GM12878 (cell line): Measurements from ENCODE around the gene CYS1. TPM values are rescaled to one million over a fixed set of nuclear protein-coding genes. Genes with fewer than 3 reads are reported as not detected.
A peak's percentile ranks its signal among the peaks of the same experiment; 100 is the strongest.

Source experiments
- ATAC-seq: fragments of 200-7000 bp; cut with Tn5 transposase; 3 replicates; pipeline ENCODE4 v1.9.1; 2020; ENCODE audit warnings: mild to moderate bottlenecking, moderate library complexity
- BruUV-seq: library from RNA; stranded (reverse); fragments of 400-500 nt; replicated peaks from 2 replicates; lab custom pipeline; 2021; lab: Mats Ljungman, UMichigan
- CTCF ChIA-PET: fragments of 300-600 bp; sonication (Branson Sonifier 250); formaldehyde crosslinking; extraction: SDS; loops from one replicate; lab custom pipeline; 2021; ENCODE audit warnings: inconsistent platforms; lab: Yijun Ruan, JAX
- POLR2A ChIA-PET: fragments of 350-600 bp; formaldehyde crosslinking; extraction: SDS; loops from one replicate; lab custom pipeline; 2021; ENCODE audit warnings: inconsistent platforms; lab: Charles Lee
- RAD21 ChIA-PET: fragments of 300-600 bp; sonication (Branson Sonifier 250); formaldehyde crosslinking; loops from one replicate; lab custom pipeline; 2023; ENCODE audit warnings: antibody characterized with exemption; ENCODE audit not compliant: unreplicated experiment; lab: Charles Lee
- SMC1A ChIA-PET: fragments of 300-600 bp; sonication (Branson Sonifier 250); formaldehyde crosslinking; loops from one replicate; lab custom pipeline; 2023; ENCODE audit not compliant: unreplicated experiment, uncharacterized antibody; lab: Charles Lee
- DNase-seq: peaks from one replicate; pipeline ENCODE4 v3.0.0-alpha.2; 2011; ENCODE audit warnings: low read depth, low spot score
- FAIRE-seq: peaks from 3 replicates; lab custom pipeline; 2011; peaks lifted over from hg19 to GRCh38; lab: Jason Lieb, UNC
- H2AFZ ChIP-seq: 2 replicates; pipeline ENCODE4 v1.6.0; 2011; ENCODE audit warnings: low read depth, low read length, control low read depth; ENCODE audit not compliant: control insufficient read depth
- H3K27ac ChIP-seq: 2 replicates; pipeline ENCODE4 v1.5.1; 2011; ENCODE audit warnings: control low read depth; ENCODE audit not compliant: control insufficient read depth, insufficient read depth
- H3K27me3 ChIP-seq, 2 experiments: replicated peaks in 1 of 2; 2 replicates each; pipeline versions ENCODE4 v1.6.0 to v1.6.1; 2011; ENCODE audit warnings: low read length in 1 of 2; ENCODE audit not compliant: control insufficient read depth in 2 of 2, insufficient read depth in 2 of 2
- H3K36me3 ChIP-seq, 2 experiments: 2 replicates each; pipeline ENCODE4 v1.5.1; 2011; ENCODE audit warnings: low read length in 1 of 2; ENCODE audit not compliant: control insufficient read depth in 2 of 2, insufficient read depth in 2 of 2
- H3K4me1 ChIP-seq: 2 replicates; pipeline ENCODE4 v1.6.1; 2011; ENCODE audit warnings: mild to moderate bottlenecking, low read length, moderate library complexity, mixed read lengths; ENCODE audit not compliant: control insufficient read depth, insufficient read depth
- H3K4me2 ChIP-seq: 2 replicates; pipeline ENCODE4 v1.6.0; 2011; ENCODE audit warnings: control low read depth; ENCODE audit not compliant: control insufficient read depth, insufficient read depth
- H3K4me3 ChIP-seq: fragments of 200-600 bp; sonication (generic); 2 replicates; pipeline ENCODE4 v1.5.1; 2016
- H3K79me2 ChIP-seq: 2 replicates; pipeline ENCODE4 v1.6.0; 2011; ENCODE audit warnings: low read length; ENCODE audit not compliant: control insufficient read depth, insufficient read depth
- H3K9ac ChIP-seq: 2 replicates; pipeline ENCODE4 v1.8.0; 2011; ENCODE audit warnings: low read length, control low read depth, mixed read lengths; ENCODE audit not compliant: control insufficient read depth, insufficient read depth
- H3K9me3 ChIP-seq: replicated peaks from 3 replicates; pipeline ENCODE4 v1.5.1; 2011; ENCODE audit warnings: mild to moderate bottlenecking, low read length; ENCODE audit not compliant: control insufficient read depth, insufficient read depth
- H4K20me1 ChIP-seq: 2 replicates; pipeline ENCODE4 v1.6.0; 2011; ENCODE audit not compliant: control insufficient read depth, insufficient read depth
- CHD4 ChIP-seq: fragments of 200-600 bp; sonication (generic); IDR thresholded peaks from 2 replicates; pipeline ENCODE4 v1.6.1; 2016; ENCODE audit warnings: mild to moderate bottlenecking
- FOXM1 ChIP-seq: IDR thresholded peaks from 2 replicates; pipeline ENCODE4 v1.6.1; 2012; ENCODE audit warnings: low read depth, mild to moderate bottlenecking, inconsistent platforms, low read length, moderate library complexity
- HCFC1 ChIP-seq: fragments of 150-350 bp; IDR thresholded peaks from 2 replicates; pipeline ENCODE4 v1.6.1; 2014; ENCODE audit warnings: low read length
- HDGF ChIP-seq: fragments of 450-650 bp; IDR thresholded peaks from 2 replicates; pipeline ENCODE4 v1.6.1; 2016; ENCODE audit warnings: antibody characterized with exemption
- LARP7 ChIP-seq: fragments of 450-650 bp; IDR thresholded peaks from 2 replicates; pipeline ENCODE4 v1.6.1; 2017; ENCODE audit warnings: mild to moderate bottlenecking
- PML ChIP-seq: IDR thresholded peaks from 2 replicates; pipeline ENCODE4 v1.6.1; 2012; ENCODE audit warnings: low read length, inconsistent platforms
- RAD51 ChIP-seq: fragments of 450-650 bp; IDR thresholded peaks from 2 replicates; pipeline ENCODE4 v1.6.1; 2016; ENCODE audit warnings: moderate library complexity, mild to moderate bottlenecking, inconsistent platforms
- RB1 ChIP-seq: fragments of 450-650 bp; formaldehyde crosslinking; IDR thresholded peaks from 2 replicates; pipeline ENCODE4 v1.6.1; 2017; ENCODE audit warnings: mild to moderate bottlenecking, borderline replicate concordance
- RCOR1 ChIP-seq: conservative IDR thresholded peaks from 2 replicates; pipeline ENCODE4 v1.6.1; 2012; ENCODE audit warnings: low read depth, low read length, improper control_type of control experiment
- SMARCA5 ChIP-seq: fragments of 450-650 bp; IDR thresholded peaks from 2 replicates; pipeline ENCODE4 v1.6.1; 2017; ENCODE audit warnings: mild to moderate bottlenecking
- TCF7 ChIP-seq: IDR thresholded peaks from 2 replicates; pipeline ENCODE4 v1.6.1; 2014; ENCODE audit warnings: antibody characterized with exemption, borderline replicate concordance
- WRNIP1 ChIP-seq: IDR thresholded peaks from 2 replicates; pipeline ENCODE4 v1.6.1; 2011; ENCODE audit warnings: low read depth, low read length, improper control_type of control experiment, borderline replicate concordance
- ZNF384 ChIP-seq: IDR thresholded peaks from 2 replicates; pipeline ENCODE4 v1.6.1; 2012; ENCODE audit warnings: low read depth, mild to moderate bottlenecking, low read length, improper control_type of control experiment, borderline replicate concordance
- ZZZ3 ChIP-seq: IDR thresholded peaks from 2 replicates; pipeline ENCODE4 v1.6.1; 2011; ENCODE audit warnings: low read depth; ENCODE audit not compliant: control insufficient read depth, insufficient read length
- WGBS: methylation state at CpG from one replicate; pipeline ENCODE4 v1.1.6; 2016; ENCODE audit warnings: low lambda C conversion rate; ENCODE audit not compliant: insufficient replicate concordance, insufficient coverage; ENCODE audit errors: missing lambda C conversion rate; 5-methylcytosine and 5-hydroxymethylcytosine counted together
- in situ Hi-C: fragments of 300-500 bp; cut with MboI; formaldehyde crosslinking; loops from 9 replicates; pipeline ENCODE4 v1.14.3; 2018; ENCODE audit warnings: mixed read lengths
- intact Hi-C: fragments of 100-400 bp; cut with micrococcal nuclease; formaldehyde crosslinking; loops from one replicate; pipeline ENCODE4 v1.14.2; 2022; ENCODE audit not compliant: unreplicated experiment
- polyA plus RNA-seq, 11 experiments: library from polyadenylated mRNA; depleted of rRNA in 4 of 11; unstranded in 6 of 11; stranded (reverse) in 5 of 11; fragments of >200 nt; fragmentation: Nextera tagmentation in 4 of 11; fragmentation: Illumina TruSeq in 1 of 11; extraction: Ambion mirVana in 4 of 11; extraction: Trizol in 1 of 11; gene quantifications; 1 replicate in 1 of 11; 2 replicates in 10 of 11; pipeline versions ENCODE4 v1.2.1 to v1.2.3, GENCODE V29; 2011 to 2016; ENCODE audit warnings: inconsistent platforms in 2 of 11, missing spikeins in 2 of 11, low read depth in 1 of 11
- total RNA-seq, 4 experiments: library from RNA; depleted of rRNA in 3 of 4; stranded (reverse); fragments of >200 nt in 3 of 4; fragmentation: Illumina TruSeq in 1 of 4; extraction: Trizol in 1 of 4; gene quantifications; 2 replicates each; pipeline versions ENCODE4 v1.2.1 to v1.2.3, GENCODE V29; 2013 to 2021
- TF ChIP-seq, protein P1 (sequence below): fragments of 450-650 bp; IDR thresholded peaks from 2 replicates; pipeline ENCODE4 v1.6.1; 2017; ENCODE audit warnings: mild to moderate bottlenecking, moderate library complexity
- TF ChIP-seq, protein P2 (sequence below): IDR thresholded peaks from 2 replicates; pipeline ENCODE4 v1.6.1; 2011; ENCODE audit warnings: borderline replicate concordance, low read depth, mild to moderate bottlenecking, moderate library complexity, low read length; ENCODE audit not compliant: insufficient read depth, poor library complexity, severe bottlenecking
- TF ChIP-seq, protein P3 (sequence below): fragments of 450-650 bp; IDR thresholded peaks from 2 replicates; pipeline ENCODE4 v1.6.1; 2017; ENCODE audit warnings: antibody characterized with exemption, mild to moderate bottlenecking, moderate library complexity

The CYS1 gene
- total and polyA plus RNA-seq, 10 of the 15 experiments (the other 5 are each of a cell fraction or from before 2014, with no cell fraction given), result 0.35 to 6.4 (median 2.5) TPM

DNA sequence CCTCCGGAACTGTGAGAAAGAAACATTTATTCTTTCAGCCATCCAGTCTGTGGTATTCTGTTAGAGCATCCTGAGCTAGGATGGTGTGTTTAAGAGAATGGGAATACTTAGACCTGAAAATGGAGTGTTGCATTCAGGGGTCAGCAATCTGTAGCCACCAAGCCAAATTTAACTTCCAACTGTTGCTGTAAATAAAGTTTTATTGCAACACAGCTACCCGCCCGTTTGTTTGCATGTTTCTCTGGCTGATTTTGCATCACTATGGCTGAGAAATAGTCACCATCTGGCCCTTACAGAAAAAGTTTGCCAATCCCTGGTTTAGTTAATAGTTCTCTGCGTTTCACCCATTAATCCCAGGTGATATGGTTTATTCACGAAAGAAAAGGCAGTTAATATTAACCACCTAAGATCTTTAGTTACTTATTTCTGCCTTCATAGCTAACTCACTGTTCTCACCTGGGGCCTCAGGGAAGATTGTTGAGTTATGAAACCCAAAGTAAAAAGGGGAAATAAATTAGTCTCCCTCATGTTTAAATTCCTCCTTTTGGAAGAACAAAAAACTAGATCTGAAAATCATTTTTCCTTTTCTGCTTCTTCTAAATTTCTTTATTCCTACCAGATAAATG lies 9.5 kb upstream of the CYS1 start:
- H3K4me3 ChIP-seq, result no peak overlapping the region
- RAD21 ChIA-PET, result interaction anchor here (1.2 to 5.5 kb wide), 11 partner anchors 12 to 359 kb away, joined by 3 to 216 read pairs (median 12); partner anchors contain the start of genes CYS1 and ODC1
- in situ Hi-C loops (no loop called here), intact Hi-C loops (no loop called here)
- no peaks in the 10 kb centered on the region for H4K20me1 ChIP-seq
- CTCF ChIA-PET, result interaction anchor here (0.6 to 31.8 kb wide), 8 partner anchors 7 to 321 kb away, joined by 3 to 983 read pairs (median 6); partner anchors contain the start of gene CYS1
- H3K36me3 ChIP-seq, result no peaks in the 10 kb centered on the region
- peaks cover 18% of the 10 kb centered on the region for H3K4me1 ChIP-seq
- no peaks in the 10 kb centered on the region for H3K79me2 ChIP-seq
- no peak overlapping the region for H3K4me2 ChIP-seq
- POLR2A ChIA-PET, result interaction anchor here (0.6 to 4.2 kb wide), 6 partner anchors 9 to 304 kb away, joined by 3 to 73 read pairs (median 4); partner anchors contain the start of gene CYS1
- WGBS, result under 1% methylated on average over 5 of the region's 5 CpGs
- no peak overlapping the region for H2AFZ ChIP-seq
- DNase-seq, result no peak
- peak; percentile 28 for ATAC-seq
- SMC1A ChIA-PET, result interaction anchor here (1.2 to 8.9 kb wide), 6 partner anchors 8 to 319 kb away, joined by 3 to 194 read pairs (median 24); partner anchors contain the start of gene CYS1
- no peaks in the 10 kb centered on the region for H3K27me3 ChIP-seq
- peak; percentile 18 for FAIRE-seq
- no TSS peak for BruUV-seq
- H3K9ac ChIP-seq, result no peak overlapping the region
- H3K9me3 ChIP-seq, result peaks cover 3% of the 10 kb centered on the region; the same call in 1 of the 3 replicates
- no peak overlapping the region for H3K27ac ChIP-seq
- TF ChIP-seq TCF7 (no peak), HCFC1 (no peak), WRNIP1 (no peak), PML (no peak), RCOR1 (no peak), LARP7 (no peak), ZZZ3 (no peak), HDGF (no peak), ZNF384 (no peak), RAD51 (peak; percentile 41; the same call in 1 of the 2 replicates), SMARCA5 (no peak), CHD4 (no peak), RB1 (no peak), FOXM1 (no peak)
- TF ChIP-seq, protein P1, sequence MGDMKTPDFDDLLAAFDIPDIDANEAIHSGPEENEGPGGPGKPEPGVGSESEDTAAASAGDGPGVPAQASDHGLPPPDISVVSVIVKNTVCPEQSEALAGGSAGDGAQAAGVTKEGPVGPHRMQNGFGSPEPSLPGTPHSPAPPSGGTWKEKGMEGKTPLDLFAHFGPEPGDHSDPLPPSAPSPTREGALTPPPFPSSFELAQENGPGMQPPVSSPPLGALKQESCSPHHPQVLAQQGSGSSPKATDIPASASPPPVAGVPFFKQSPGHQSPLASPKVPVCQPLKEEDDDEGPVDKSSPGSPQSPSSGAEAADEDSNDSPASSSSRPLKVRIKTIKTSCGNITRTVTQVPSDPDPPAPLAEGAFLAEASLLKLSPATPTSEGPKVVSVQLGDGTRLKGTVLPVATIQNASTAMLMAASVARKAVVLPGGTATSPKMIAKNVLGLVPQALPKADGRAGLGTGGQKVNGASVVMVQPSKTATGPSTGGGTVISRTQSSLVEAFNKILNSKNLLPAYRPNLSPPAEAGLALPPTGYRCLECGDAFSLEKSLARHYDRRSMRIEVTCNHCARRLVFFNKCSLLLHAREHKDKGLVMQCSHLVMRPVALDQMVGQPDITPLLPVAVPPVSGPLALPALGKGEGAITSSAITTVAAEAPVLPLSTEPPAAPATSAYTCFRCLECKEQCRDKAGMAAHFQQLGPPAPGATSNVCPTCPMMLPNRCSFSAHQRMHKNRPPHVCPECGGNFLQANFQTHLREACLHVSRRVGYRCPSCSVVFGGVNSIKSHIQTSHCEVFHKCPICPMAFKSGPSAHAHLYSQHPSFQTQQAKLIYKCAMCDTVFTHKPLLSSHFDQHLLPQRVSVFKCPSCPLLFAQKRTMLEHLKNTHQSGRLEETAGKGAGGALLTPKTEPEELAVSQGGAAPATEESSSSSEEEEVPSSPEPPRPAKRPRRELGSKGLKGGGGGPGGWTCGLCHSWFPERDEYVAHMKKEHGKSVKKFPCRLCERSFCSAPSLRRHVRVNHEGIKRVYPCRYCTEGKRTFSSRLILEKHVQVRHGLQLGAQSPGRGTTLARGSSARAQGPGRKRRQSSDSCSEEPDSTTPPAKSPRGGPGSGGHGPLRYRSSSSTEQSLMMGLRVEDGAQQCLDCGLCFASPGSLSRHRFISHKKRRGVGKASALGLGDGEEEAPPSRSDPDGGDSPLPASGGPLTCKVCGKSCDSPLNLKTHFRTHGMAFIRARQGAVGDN, result no peak
- TF ChIP-seq, protein P2, sequence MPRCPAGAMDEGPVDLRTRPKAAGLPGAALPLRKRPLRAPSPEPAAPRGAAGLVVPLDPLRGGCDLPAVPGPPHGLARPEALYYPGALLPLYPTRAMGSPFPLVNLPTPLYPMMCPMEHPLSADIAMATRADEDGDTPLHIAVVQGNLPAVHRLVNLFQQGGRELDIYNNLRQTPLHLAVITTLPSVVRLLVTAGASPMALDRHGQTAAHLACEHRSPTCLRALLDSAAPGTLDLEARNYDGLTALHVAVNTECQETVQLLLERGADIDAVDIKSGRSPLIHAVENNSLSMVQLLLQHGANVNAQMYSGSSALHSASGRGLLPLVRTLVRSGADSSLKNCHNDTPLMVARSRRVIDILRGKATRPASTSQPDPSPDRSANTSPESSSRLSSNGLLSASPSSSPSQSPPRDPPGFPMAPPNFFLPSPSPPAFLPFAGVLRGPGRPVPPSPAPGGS, result no peak
- TF ChIP-seq, protein P3, sequence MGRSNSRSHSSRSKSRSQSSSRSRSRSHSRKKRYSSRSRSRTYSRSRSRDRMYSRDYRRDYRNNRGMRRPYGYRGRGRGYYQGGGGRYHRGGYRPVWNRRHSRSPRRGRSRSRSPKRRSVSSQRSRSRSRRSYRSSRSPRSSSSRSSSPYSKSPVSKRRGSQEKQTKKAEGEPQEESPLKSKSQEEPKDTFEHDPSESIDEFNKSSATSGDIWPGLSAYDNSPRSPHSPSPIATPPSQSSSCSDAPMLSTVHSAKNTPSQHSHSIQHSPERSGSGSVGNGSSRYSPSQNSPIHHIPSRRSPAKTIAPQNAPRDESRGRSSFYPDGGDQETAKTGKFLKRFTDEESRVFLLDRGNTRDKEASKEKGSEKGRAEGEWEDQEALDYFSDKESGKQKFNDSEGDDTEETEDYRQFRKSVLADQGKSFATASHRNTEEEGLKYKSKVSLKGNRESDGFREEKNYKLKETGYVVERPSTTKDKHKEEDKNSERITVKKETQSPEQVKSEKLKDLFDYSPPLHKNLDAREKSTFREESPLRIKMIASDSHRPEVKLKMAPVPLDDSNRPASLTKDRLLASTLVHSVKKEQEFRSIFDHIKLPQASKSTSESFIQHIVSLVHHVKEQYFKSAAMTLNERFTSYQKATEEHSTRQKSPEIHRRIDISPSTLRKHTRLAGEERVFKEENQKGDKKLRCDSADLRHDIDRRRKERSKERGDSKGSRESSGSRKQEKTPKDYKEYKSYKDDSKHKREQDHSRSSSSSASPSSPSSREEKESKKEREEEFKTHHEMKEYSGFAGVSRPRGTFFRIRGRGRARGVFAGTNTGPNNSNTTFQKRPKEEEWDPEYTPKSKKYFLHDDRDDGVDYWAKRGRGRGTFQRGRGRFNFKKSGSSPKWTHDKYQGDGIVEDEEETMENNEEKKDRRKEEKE, result no peak
